A549 treated with Mapracorat at 1 μM for 4 hours (cell line): ENCODE results near the gene MAML3. TPM values are rescaled to one million over a fixed set of nuclear protein-coding genes. Genes with fewer than 3 reads are reported as not detected.

Experiments used
- total RNA-seq: library from RNA; stranded (reverse); fragments of 200-300 nt; extraction: Qiagen RNA extraction; gene quantifications from 5 replicates; pipeline ENCODE4 v1.2.3, GENCODE V29; 2022

MAML3 gene
- 12.8 to 15.7 TPM (median 13.6 TPM) in 5 replicates for total RNA-seq

GRCh38 chr4:140153718-140154571 lies at the start of gene MAML3:
TSS of gene MAML3 (minus strand) at chr4:140154184. CDS start at chr4:140153327, 857 bp downstream.

Other genes starting within 250 kb of the MAML3 start
- 24.1 to 32.2 TPM (median 28.4 TPM) in 5 replicates for gene SCOC, start 219.5 kb upstream of the MAML3 start, total RNA-seq